ENCODE data around the gene TSBP1.

- TF ChIP-seq, protein P1, sequence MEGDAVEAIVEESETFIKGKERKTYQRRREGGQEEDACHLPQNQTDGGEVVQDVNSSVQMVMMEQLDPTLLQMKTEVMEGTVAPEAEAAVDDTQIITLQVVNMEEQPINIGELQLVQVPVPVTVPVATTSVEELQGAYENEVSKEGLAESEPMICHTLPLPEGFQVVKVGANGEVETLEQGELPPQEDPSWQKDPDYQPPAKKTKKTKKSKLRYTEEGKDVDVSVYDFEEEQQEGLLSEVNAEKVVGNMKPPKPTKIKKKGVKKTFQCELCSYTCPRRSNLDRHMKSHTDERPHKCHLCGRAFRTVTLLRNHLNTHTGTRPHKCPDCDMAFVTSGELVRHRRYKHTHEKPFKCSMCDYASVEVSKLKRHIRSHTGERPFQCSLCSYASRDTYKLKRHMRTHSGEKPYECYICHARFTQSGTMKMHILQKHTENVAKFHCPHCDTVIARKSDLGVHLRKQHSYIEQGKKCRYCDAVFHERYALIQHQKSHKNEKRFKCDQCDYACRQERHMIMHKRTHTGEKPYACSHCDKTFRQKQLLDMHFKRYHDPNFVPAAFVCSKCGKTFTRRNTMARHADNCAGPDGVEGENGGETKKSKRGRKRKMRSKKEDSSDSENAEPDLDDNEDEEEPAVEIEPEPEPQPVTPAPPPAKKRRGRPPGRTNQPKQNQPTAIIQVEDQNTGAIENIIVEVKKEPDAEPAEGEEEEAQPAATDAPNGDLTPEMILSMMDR (IDR thresholded peaks at IDR 0.05), result no peak
- TF ChIP-seq POLR2A (IDR thresholded peaks at IDR 0.05), result no peak
Measured at GRCh38 chr6:32393665-32394420, 22.1 kb upstream of the TSBP1 start.

All from body of pancreas (tissue), 4 donors.